Hepatocyte (in vitro differentiated cells): ENCODE measurements around the gene PRR9.

ENCODE experiments used
- CTCF ChIP-seq: fragments of 200-600 bp; sonication (generic); IDR thresholded peaks from 2 replicates; pipeline ENCODE4 v1.5.1; 2016; ENCODE audit warnings: antibody characterized with exemption, mild to moderate bottlenecking; ENCODE audit not compliant: poor library complexity
- EZH2 ChIP-seq: fragments of 200-600 bp; sonication (generic); IDR thresholded peaks from 2 replicates; pipeline ENCODE4 v1.6.1; 2016; ENCODE audit warnings: antibody characterized with exemption, mild to moderate bottlenecking, borderline replicate concordance

GRCh38 chr1:153262462-153263157, 45.2 kb downstream of the PRR9 start:
- TF ChIP-seq CTCF (no peak), EZH2 (no peak)
